ENCODE measurements around the gene EBLN1. TPM values are rescaled to one million over a fixed set of nuclear protein-coding genes. Genes with fewer than 3 reads are reported as not detected.
A peak's percentile ranks its signal among the peaks of the same experiment; 100 is the strongest.

Gene EBLN1
- total RNA-seq, 5 donors from 2014 or later (not counting 1 experiment from before 2014, with no cell fraction given): not detected

DNA sequence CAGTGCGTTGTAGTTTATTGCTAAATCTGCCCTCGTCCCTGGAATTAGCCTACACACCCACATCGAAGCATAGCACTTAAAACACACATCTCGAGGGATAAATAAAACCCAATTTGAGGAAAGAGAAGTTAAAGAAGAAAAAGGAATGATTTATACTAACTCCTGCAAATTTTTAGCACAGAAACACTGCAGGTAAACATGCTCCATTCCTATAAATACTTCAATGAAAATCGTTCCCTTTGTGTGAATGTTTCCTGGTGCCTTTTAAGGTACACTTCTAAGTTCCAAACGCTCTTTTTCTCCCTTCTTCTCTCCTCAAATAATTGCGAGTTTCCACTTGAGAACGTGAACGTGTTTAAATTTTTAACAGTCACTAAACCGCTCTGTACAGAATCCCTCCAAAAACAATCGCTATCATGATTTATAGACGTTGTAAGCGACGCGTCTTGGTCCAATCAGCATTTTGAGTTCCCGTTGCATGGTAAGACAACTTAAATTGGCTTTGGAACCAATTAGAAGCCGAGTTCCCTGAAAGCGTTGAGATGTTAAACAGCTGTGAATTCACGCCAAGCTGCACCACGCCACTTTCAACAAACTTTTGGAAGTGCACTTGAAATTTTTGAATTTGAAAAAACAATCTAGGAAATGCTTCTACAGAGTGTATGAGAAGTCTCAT, 12.5 kb upstream of the EBLN1 start:
- POLR2A ChIA-PET: interaction anchor here (0.6 to 3.4 kb wide), 6 partner anchors 9 to 1266 kb away, joined by 3 to 14 read pairs (median 3); no protein-coding TSS in a partner anchor
- CTCF ChIA-PET: interaction anchor here (0.6 to 2.7 kb wide), 6 partner anchors 15 to 222 kb away, joined by 3 to 7 read pairs (median 4); no protein-coding TSS in a partner anchor
- Mint-ChIP-seq H3K4me1 (peaks cover 18 to 28% (median 26%) of the 10 kb centered on the region in 3 donors), H3K27me3 (peaks cover 0 to 6% of the 10 kb centered on the region in 2 donors), H3K4me3 (peak overlapping the region; percentile 82 to 87 (median 83)), H3K27ac (peak overlapping the region; percentile 93 to 96), H3K36me3 (no peaks in the 10 kb centered on the region), H3K9me3 (no peaks in the 10 kb centered on the region)
- H3K36me3 ChIP-seq (ENCODE audit: control insufficient read depth in 2 of 2, extremely low read depth in 1 of 2, insufficient read depth in 1 of 2, low read length in 1 of 2): no peaks in the 10 kb centered on the region
- ATAC-seq (replicated peaks in 1 of 4) (peak; percentile 42 to 55 (median 48)), DNase-seq (peak in 20 of 35 experiments; percentile 10 to 72 (median 19))
- H3K9me3 ChIP-seq: no peaks in the 10 kb centered on the region
- peaks cover 6 to 10% of the 10 kb centered on the region in 2 experiments for H3K4me1 ChIP-seq (ENCODE audit: control insufficient read depth in 1 of 2, extremely low read depth in 1 of 2, insufficient read depth in 2 of 2, low read length in 2 of 2)
- H3K27me3 ChIP-seq (replicated peaks in 1 of 2; ENCODE audit: control insufficient read depth in 2 of 2, extremely low read depth in 1 of 2, insufficient read depth in 2 of 2, low read length in 1 of 2): peaks cover 0 to 6% of the 10 kb centered on the region in 2 experiments
- H3K27ac ChIP-seq (ENCODE audit: low read length): peak overlapping the region; percentile 83
- WGBS (ENCODE audit: insufficient coverage): under 1% methylated on average over 16 of the region's 20 CpGs
- H3K4me3 ChIP-seq (ENCODE audit: control insufficient read depth in 1 of 2, extremely low read depth in 1 of 2, low read length in 1 of 2): peak overlapping the region; percentile 74 to 84

DNA sequence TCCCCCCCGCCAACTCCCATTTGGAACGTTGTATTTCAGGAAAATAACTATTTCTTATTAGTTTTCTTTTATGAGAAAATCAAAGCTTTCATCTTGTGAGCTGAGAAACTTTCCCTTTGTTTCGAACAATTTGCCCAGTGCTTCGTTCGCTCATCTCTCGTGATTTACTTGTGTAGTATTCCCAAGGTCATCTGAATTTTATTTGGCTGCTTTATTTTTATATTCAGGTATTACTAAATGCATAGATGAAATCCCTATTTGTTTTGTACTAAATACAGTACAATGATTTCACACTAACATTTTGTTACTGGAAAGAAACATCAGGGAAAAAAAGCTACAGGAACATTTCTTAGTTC, 12.0 kb upstream of the EBLN1 start:
- peak overlapping the region; percentile 83 for H3K27ac ChIP-seq (ENCODE audit: low read length)
- Mint-ChIP-seq H3K27ac (peak overlapping the region; percentile 93 to 96), H3K4me1 (peaks cover 18 to 28% (median 26%) of the 10 kb centered on the region in 3 donors), H3K4me3 (peak overlapping the region; percentile 82 to 87 (median 83)), H3K36me3 (no peaks in the 10 kb centered on the region), H3K9me3 (no peaks in the 10 kb centered on the region), H3K27me3 (peaks cover 0 to 4% of the 10 kb centered on the region in 2 donors)
- ChIA-PET CTCF (interaction anchor here in 1 of 2 donors (0.6 to 2.7 kb wide), 6 partner anchors 40 to 758 kb away, joined by 3 to 7 read pairs (median 4); partner anchors contain the start of gene COMMD3), POLR2A (interaction anchor here in 1 of 2 donors (0.6 to 3.4 kb wide), 3 partner anchors 25 to 111 kb away, joined by 3 to 14 read pairs (median 9); no protein-coding TSS in a partner anchor)
- no peaks in the 10 kb centered on the region for H3K9me3 ChIP-seq
- DNase-seq (no peak), ATAC-seq (replicated peaks in 1 of 4) (no peak)
- peaks cover 6 to 10% of the 10 kb centered on the region in 2 experiments for H3K4me1 ChIP-seq (ENCODE audit: control insufficient read depth in 1 of 2, extremely low read depth in 1 of 2, insufficient read depth in 2 of 2, low read length in 2 of 2)
- peak overlapping the region; percentile 74 to 84 for H3K4me3 ChIP-seq (ENCODE audit: control insufficient read depth in 1 of 2, extremely low read depth in 1 of 2, low read length in 1 of 2)
- WGBS (ENCODE audit: insufficient coverage): no CpG with 5 or more reads among the region's 6 CpGs
- peaks cover 0 to 6% of the 10 kb centered on the region in 2 experiments for H3K27me3 ChIP-seq (replicated peaks in 1 of 2; ENCODE audit: control insufficient read depth in 2 of 2, extremely low read depth in 1 of 2, insufficient read depth in 2 of 2, low read length in 1 of 2)
- H3K36me3 ChIP-seq (ENCODE audit: control insufficient read depth in 2 of 2, extremely low read depth in 1 of 2, insufficient read depth in 1 of 2, low read length in 1 of 2): no peaks in the 10 kb centered on the region

- Histone ChIP-seq H3K4me3 (ENCODE audit: control insufficient read depth in 1 of 2, extremely low read depth in 1 of 2, low read length in 1 of 2) (peak overlapping the region; percentile 74 to 84), H3K4me1 (ENCODE audit: control insufficient read depth in 1 of 2, extremely low read depth in 1 of 2, insufficient read depth in 2 of 2, low read length in 2 of 2) (peaks cover 6 to 10% of the 10 kb centered on the region in 2 experiments), H3K9me3 (no peaks in the 10 kb centered on the region), H3K27me3 (replicated peaks in 1 of 2; ENCODE audit: control insufficient read depth in 2 of 2, extremely low read depth in 1 of 2, insufficient read depth in 2 of 2, low read length in 1 of 2) (peaks cover 0 to 4% of the 10 kb centered on the region in 2 experiments), H3K36me3 (ENCODE audit: control insufficient read depth in 2 of 2, extremely low read depth in 1 of 2, insufficient read depth in 1 of 2, low read length in 1 of 2) (no peaks in the 10 kb centered on the region), H3K27ac (ENCODE audit: low read length) (peak overlapping the region; percentile 83)
- Mint-ChIP-seq H3K4me3 (peak overlapping the region; percentile 82 to 87 (median 83)), H3K27me3 (peaks cover 0 to 4% of the 10 kb centered on the region in 2 donors), H3K27ac (peak overlapping the region; percentile 93 to 96), H3K4me1 (peaks cover 18 to 28% (median 26%) of the 10 kb centered on the region in 3 donors), H3K36me3 (no peaks in the 10 kb centered on the region), H3K9me3 (no peaks in the 10 kb centered on the region)
- peak; percentile 77 to 84 (median 81) for ATAC-seq (replicated peaks in 1 of 4)
- peak; percentile 75 to 91 (median 83) for DNase-seq
- ChIA-PET CTCF (interaction anchor here (0.5 to 2.7 kb wide), 10 partner anchors 25 to 761 kb away, joined by 3 to 7 read pairs (median 4); partner anchors contain the start of gene COMMD3 (in 1 of the 2)), POLR2A (interaction anchor here (0.5 to 3.4 kb wide), 10 partner anchors 9 to 739 kb away, joined by 3 to 14 read pairs (median 4); partner anchors contain the start of gene COMMD3 (in 2 of the 2))
- under 1% methylated on average over 53 of the region's 65 CpGs for WGBS (ENCODE audit: insufficient coverage)
Measured at GRCh38 chr10:22228943-22229801, 11.4 kb upstream of the EBLN1 start.

- Histone ChIP-seq H3K4me1 (ENCODE audit: control insufficient read depth in 1 of 2, extremely low read depth in 1 of 2, insufficient read depth in 2 of 2, low read length in 2 of 2) (peaks cover 6 to 10% of the 10 kb centered on the region in 2 experiments), H3K27me3 (replicated peaks in 1 of 2; ENCODE audit: control insufficient read depth in 2 of 2, extremely low read depth in 1 of 2, insufficient read depth in 2 of 2, low read length in 1 of 2) (no peaks in the 10 kb centered on the region), H3K4me3 (ENCODE audit: control insufficient read depth in 1 of 2, extremely low read depth in 1 of 2, low read length in 1 of 2) (peak overlapping the region; percentile 74 to 84), H3K27ac (ENCODE audit: low read length) (peak overlapping the region; percentile 78), H3K9me3 (no peaks in the 10 kb centered on the region), H3K36me3 (ENCODE audit: control insufficient read depth in 2 of 2, extremely low read depth in 1 of 2, insufficient read depth in 1 of 2, low read length in 1 of 2) (no peaks in the 10 kb centered on the region)
- DNase-seq (no peak), ATAC-seq (replicated peaks in 1 of 4) (no peak)
- Mint-ChIP-seq H3K4me1 (peaks cover 18 to 28% (median 26%) of the 10 kb centered on the region in 3 donors), H3K27me3 (peaks cover 0 to 3% of the 10 kb centered on the region in 2 donors), H3K4me3 (peak overlapping the region; percentile 82 to 87 (median 83)), H3K36me3 (no peaks in the 10 kb centered on the region), H3K27ac (peak overlapping the region; percentile 82 to 96), H3K9me3 (no peaks in the 10 kb centered on the region)
- ChIA-PET CTCF (interaction anchor here (0.5 to 1.4 kb wide), 9 partner anchors 26 to 761 kb away, joined by 3 to 7 read pairs (median 4); partner anchors contain the start of gene COMMD3 (in 1 of the 2)), POLR2A (interaction anchor here (0.5 to 3.4 kb wide), 7 partner anchors 16 to 112 kb away, joined by 3 to 14 read pairs (median 4); partner anchors contain the start of gene COMMD3 (in 2 of the 2))
- 54% methylated on average over 2 of the region's 9 CpGs for WGBS (ENCODE audit: insufficient coverage)
Measured at GRCh38 chr10:22228167-22228938, 10.5 kb upstream of the EBLN1 start.

GRCh38 chr10:22226599-22226998, 8.8 kb upstream of the EBLN1 start:
- WGBS (ENCODE audit: insufficient coverage): no CpG with 5 or more reads among the region's 2 CpGs
- Mint-ChIP-seq H3K9me3 (no peaks in the 10 kb centered on the region), H3K4me3 (no peak overlapping the region), H3K27me3 (peaks cover 0 to 3% of the 10 kb centered on the region in 2 donors), H3K4me1 (peaks cover 19 to 34% (median 29%) of the 10 kb centered on the region in 3 donors), H3K27ac (no peak overlapping the region), H3K36me3 (no peaks in the 10 kb centered on the region)
- no peak overlapping the region for H3K27ac ChIP-seq (ENCODE audit: low read length)
- no peaks in the 10 kb centered on the region for H3K36me3 ChIP-seq (ENCODE audit: control insufficient read depth in 2 of 2, extremely low read depth in 1 of 2, insufficient read depth in 1 of 2, low read length in 1 of 2)
- no peaks in the 10 kb centered on the region for H3K27me3 ChIP-seq (replicated peaks in 1 of 2; ENCODE audit: control insufficient read depth in 2 of 2, extremely low read depth in 1 of 2, insufficient read depth in 2 of 2, low read length in 1 of 2)
- H3K9me3 ChIP-seq: no peaks in the 10 kb centered on the region
- ChIA-PET POLR2A (interaction anchor here (0.5 to 0.6 kb wide), 2 partner anchors 20 to 28 kb away, joined by 3 to 5 read pairs; no protein-coding TSS in a partner anchor), CTCF (no interaction called here)
- peaks cover 6 to 10% of the 10 kb centered on the region in 2 experiments for H3K4me1 ChIP-seq (ENCODE audit: control insufficient read depth in 1 of 2, extremely low read depth in 1 of 2, insufficient read depth in 2 of 2, low read length in 2 of 2)
- ATAC-seq (replicated peaks in 1 of 4): no peak
- no peak for DNase-seq
- H3K4me3 ChIP-seq (ENCODE audit: control insufficient read depth in 1 of 2, extremely low read depth in 1 of 2, low read length in 1 of 2): no peak overlapping the region
